Tibial nerve (tissue), 4 donors: Measurements from ENCODE around the gene PIGQ. TPM values are rescaled to one million over a fixed set of nuclear protein-coding genes. Genes with fewer than 3 reads are reported as not detected.

Experiments used
- DNase-seq, 2 donors: peaks; one replicate each; pipeline ENCODE4 v3.0.0-alpha.2; 2019; ENCODE audit warnings: low spot score in 2 of 2
- H3K27ac ChIP-seq, 4 donors: fragments of 200-600 bp; sonication (generic) in 3 of 4; one replicate each; pipeline ENCODE4 v1.5.1; 2017 to 2019; ENCODE audit warnings: mild to moderate bottlenecking in 1 of 4
- H3K27me3 ChIP-seq, 2 donors: fragments of 200-600 bp; sonication (generic) in 1 of 2; one replicate each; pipeline versions ENCODE4 v1.5.1 to v1.6.0; 2017 to 2019
- H3K36me3 ChIP-seq, 3 donors: fragments of 200-600 bp; sonication (generic); one replicate each; pipeline ENCODE4 v1.5.1; 2018 to 2019
- H3K4me1 ChIP-seq, 4 donors: fragments of 200-600 bp; sonication (generic) in 3 of 4; one replicate each; pipeline ENCODE4 v1.5.1; 2017 to 2019
- H3K4me3 ChIP-seq, 4 donors: fragments of 200-600 bp; sonication (generic) in 3 of 4; one replicate each; pipeline ENCODE4 v1.5.1; 2017 to 2019; ENCODE audit warnings: mild to moderate bottlenecking in 1 of 4, moderate library complexity in 1 of 4
- H3K9me3 ChIP-seq, 4 donors: fragments of 200-600 bp; sonication (generic) in 3 of 4; one replicate each; pipeline ENCODE4 v1.5.1; 2017 to 2019
- EP300 ChIP-seq, 2 donors: sonication (generic); formaldehyde crosslinking; IDR thresholded peaks; one replicate each; pipeline ENCODE4 v1.6.1; 2017; ENCODE audit warnings: antibody characterized with exemption in 2 of 2, mild to moderate bottlenecking in 1 of 2
- POLR2A ChIP-seq, 2 donors: fragments of 450-650 bp; IDR thresholded peaks; one replicate each; pipeline ENCODE4 v1.6.1; 2017; ENCODE audit warnings: antibody characterized with exemption in 2 of 2, mild to moderate bottlenecking in 2 of 2, moderate library complexity in 2 of 2
- whole genome bisulfite sequencing, 2 donors: methylation state at CpG; one replicate each; pipeline ENCODE4 v1.1.5; 2018; 5-methylcytosine and 5-hydroxymethylcytosine counted together
- total RNA-seq, 4 donors: library from RNA; depleted of rRNA; stranded (reverse); fragments of >200 nt; gene quantifications; one replicate each; pipeline ENCODE4 v1.1.0, GENCODE V29; 2016
- TF ChIP-seq, protein P1 (sequence below), 5 experiments: fragments of 200-600 bp in 3 of 5; fragments of 450-650 bp in 2 of 5; sonication (generic) in 3 of 5; IDR thresholded peaks; one replicate each; pipeline ENCODE4 v1.5.1; 2016 to 2019; ENCODE audit warnings: antibody characterized with exemption in 5 of 5, mild to moderate bottlenecking in 3 of 5, moderate library complexity in 2 of 5

Gene PIGQ
- total RNA-seq, 4 donors from 2014 or later, result 49.2 to 89.6 (median 71.8) TPM

DNA sequence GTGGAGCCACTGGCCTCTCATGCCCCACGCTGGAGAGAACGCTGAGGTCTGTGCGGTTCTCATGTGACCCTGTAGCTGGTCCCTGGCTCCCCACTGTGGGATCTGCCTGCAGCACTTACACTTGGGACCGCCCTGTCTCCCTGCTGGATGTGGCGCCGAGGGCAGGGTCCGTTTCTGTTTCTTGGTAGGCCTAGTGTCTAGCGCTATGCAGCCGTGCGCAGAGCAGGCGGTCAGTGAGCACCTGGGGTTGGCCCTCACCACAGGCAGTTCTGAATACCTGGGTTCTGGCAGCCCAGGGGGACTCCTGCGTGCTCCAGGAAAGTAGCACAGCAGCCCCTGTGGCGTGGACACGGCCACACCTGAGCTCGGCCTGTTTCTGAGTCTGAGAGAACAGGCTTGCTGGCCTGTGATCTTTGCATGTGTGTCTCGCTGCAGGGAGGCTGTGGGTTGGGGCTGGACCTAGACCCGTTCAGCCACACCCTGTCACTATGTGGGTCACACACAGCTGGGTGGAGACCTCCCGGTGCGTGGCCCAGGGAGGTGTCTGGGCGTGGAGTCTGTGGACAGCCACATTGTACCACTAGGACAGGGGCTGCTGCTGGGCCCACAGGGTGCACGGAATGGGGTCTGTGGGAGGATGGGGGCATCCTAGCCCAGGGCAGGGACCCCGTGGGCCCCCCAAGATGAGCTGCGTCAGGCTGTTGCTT is 39.5 kb upstream of the PIGQ start:
- TF ChIP-seq POLR2A (IDR thresholded peaks at IDR 0.05) (no peak), EP300 (IDR thresholded peaks at IDR 0.05) (no peak)
- TF ChIP-seq, protein P1, sequence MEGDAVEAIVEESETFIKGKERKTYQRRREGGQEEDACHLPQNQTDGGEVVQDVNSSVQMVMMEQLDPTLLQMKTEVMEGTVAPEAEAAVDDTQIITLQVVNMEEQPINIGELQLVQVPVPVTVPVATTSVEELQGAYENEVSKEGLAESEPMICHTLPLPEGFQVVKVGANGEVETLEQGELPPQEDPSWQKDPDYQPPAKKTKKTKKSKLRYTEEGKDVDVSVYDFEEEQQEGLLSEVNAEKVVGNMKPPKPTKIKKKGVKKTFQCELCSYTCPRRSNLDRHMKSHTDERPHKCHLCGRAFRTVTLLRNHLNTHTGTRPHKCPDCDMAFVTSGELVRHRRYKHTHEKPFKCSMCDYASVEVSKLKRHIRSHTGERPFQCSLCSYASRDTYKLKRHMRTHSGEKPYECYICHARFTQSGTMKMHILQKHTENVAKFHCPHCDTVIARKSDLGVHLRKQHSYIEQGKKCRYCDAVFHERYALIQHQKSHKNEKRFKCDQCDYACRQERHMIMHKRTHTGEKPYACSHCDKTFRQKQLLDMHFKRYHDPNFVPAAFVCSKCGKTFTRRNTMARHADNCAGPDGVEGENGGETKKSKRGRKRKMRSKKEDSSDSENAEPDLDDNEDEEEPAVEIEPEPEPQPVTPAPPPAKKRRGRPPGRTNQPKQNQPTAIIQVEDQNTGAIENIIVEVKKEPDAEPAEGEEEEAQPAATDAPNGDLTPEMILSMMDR (IDR thresholded peaks at IDR 0.05), result no peak
- H3K27ac ChIP-seq, result peak overlapping the region in 1 of 4 donors; percentile 82
- no peaks in the 10 kb centered on the region for H3K27me3 ChIP-seq
- WGBS, 2 donors, result 83 to 88% methylated on average over 20 of the region's 23 CpGs
- no peaks in the 10 kb centered on the region for H3K9me3 ChIP-seq
- H3K4me3 ChIP-seq, result no peak overlapping the region
- DNase-seq, result no peak
- peaks cover 0 to 13% (median 0%) of the 10 kb centered on the region in 3 donors for H3K36me3 ChIP-seq
- peaks cover 0 to 58% (median 31%) of the 10 kb centered on the region in 4 donors for H3K4me1 ChIP-seq

DNA sequence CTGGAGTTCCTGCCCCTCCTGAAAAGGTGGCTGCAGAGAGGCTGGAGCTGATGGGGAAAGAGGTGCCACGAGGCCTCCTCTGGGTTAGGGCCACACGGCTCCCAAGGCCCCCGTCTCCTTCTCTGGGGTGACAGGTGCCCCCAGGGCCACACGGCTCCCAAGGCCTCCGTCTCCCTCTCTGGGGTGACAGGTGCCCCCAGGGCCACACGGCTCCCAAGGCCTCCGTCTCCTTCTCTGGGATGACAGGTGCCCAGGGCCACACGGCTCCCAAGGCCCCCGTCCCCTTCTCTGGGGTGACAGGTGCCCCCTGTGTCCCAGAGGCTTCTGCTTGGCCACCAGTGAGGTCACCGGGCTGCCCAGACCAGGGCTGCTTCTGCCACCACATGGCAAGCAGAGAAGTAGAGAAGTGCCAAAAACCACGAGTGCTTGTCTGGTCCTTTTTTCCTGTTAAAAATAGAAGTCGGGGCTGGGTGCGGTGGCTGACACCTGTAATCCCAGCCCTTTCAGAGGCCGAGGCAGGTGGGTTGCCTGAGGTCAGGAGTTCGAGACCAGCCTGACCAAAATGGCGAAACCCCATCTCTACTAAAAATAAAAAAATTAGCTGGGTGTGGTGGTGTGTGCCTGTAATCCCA is 38.2 kb upstream of the PIGQ start:
- no peak overlapping the region for H3K27ac ChIP-seq
- no peak for DNase-seq
- no peak overlapping the region for H3K4me3 ChIP-seq
- no peaks in the 10 kb centered on the region for H3K9me3 ChIP-seq
- 90 to 93% methylated on average over 14 to 16 of the region's 16 CpGs for WGBS, 2 donors
- TF ChIP-seq POLR2A (IDR thresholded peaks at IDR 0.05), result no peak
- no peak for TF ChIP-seq EP300 (IDR thresholded peaks at IDR 0.05)
- TF ChIP-seq, protein P1 (IDR thresholded peaks at IDR 0.05), result no peak
- no peaks in the 10 kb centered on the region for H3K27me3 ChIP-seq
- peaks cover 0 to 48% (median 18%) of the 10 kb centered on the region in 4 donors for H3K4me1 ChIP-seq
- peaks cover 0 to 26% (median 0%) of the 10 kb centered on the region in 3 donors for H3K36me3 ChIP-seq

DNA sequence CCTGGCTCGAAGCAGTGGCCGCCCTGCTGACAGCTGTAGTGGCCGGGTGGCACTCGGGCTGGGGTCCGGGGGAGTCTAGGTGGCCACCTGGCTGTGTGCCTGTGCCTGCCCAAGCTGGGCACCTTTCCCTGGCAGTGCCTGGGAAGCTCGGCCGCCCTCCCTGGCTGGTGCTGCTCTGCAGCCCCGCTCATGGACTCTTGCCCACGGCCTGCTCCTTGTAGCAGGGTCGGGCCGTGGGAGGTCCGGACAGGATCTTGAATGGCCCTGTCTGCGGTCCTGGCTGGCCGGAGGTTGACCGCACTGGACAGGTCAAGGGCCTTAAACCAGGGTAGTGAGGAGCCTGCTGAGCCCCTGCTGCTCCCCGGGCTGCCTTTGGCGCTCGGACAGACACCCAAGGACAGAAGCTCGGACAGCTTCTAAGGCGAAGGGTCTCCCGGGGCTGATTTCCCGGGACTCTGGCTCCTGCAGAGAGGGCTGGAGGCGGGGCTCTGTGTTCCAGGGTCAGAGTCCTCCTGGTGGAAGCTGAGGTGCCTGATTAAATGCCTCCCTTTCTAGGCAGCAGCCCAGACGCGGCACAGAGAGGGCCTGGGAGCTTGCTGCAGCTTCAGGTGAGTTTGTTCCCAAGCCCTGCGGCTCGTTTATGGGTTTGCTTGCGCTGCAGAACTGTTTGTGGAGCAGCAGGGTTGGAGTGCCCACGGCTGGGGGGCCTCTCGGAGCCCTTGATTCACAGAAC is 36.2 kb upstream of the PIGQ start:
- no peak for DNase-seq
- Histone ChIP-seq H3K27me3 (no peaks in the 10 kb centered on the region), H3K9me3 (no peaks in the 10 kb centered on the region), H3K4me1 (peaks cover 0 to 41% (median 14%) of the 10 kb centered on the region in 4 donors), H3K4me3 (no peak overlapping the region), H3K27ac (peak overlapping the region in 1 of 4 donors; percentile 64), H3K36me3 (peaks cover 0 to 45% (median 0%) of the 10 kb centered on the region in 3 donors)
- no peak for TF ChIP-seq EP300 (IDR thresholded peaks at IDR 0.05)
- TF ChIP-seq, protein P1 (IDR thresholded peaks at IDR 0.05), result no peak
- no peak for TF ChIP-seq POLR2A (IDR thresholded peaks at IDR 0.05)
- 67 to 79% methylated on average over 24 to 25 of the region's 30 CpGs for WGBS, 2 donors

DNA sequence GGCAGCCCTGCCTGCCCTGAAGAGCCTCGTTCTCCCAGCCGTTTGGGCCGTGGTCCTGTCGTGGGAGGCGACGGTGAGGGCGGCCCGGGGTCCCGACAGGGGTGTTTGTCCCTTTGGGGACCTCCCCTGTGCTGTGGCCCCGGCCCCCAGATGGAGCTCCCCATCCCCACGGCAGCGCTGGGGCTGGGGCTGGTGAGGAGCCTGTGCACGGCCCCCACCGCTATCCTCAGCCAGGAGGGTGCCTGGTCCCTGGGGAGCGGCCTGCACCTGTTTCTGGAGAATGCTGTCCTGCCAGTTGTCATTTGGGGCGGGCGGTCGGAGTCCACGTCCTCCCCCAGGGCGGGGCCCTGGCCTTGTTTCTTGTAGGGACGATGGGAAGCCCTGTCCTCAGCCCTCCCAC is 35.6 kb upstream of the PIGQ start:
- WGBS, 2 donors, result 66 to 73% methylated on average over 12 to 18 of the region's 21 CpGs
- H3K27ac ChIP-seq, result peak overlapping the region in 1 of 4 donors; percentile 64
- no peaks in the 10 kb centered on the region for H3K9me3 ChIP-seq
- peaks cover 0 to 35% (median 9%) of the 10 kb centered on the region in 4 donors for H3K4me1 ChIP-seq
- H3K4me3 ChIP-seq, result no peak overlapping the region
- peaks cover 0 to 51% (median 0%) of the 10 kb centered on the region in 3 donors for H3K36me3 ChIP-seq
- H3K27me3 ChIP-seq, result no peaks in the 10 kb centered on the region
- TF ChIP-seq POLR2A (IDR thresholded peaks at IDR 0.05) (no peak), EP300 (IDR thresholded peaks at IDR 0.05) (no peak)
- TF ChIP-seq, protein P1 (IDR thresholded peaks at IDR 0.05), result no peak
- no peak for DNase-seq
